Measurements from ENCODE around the gene SCGB1C1.

SCGB1C1 gene

DNA sequence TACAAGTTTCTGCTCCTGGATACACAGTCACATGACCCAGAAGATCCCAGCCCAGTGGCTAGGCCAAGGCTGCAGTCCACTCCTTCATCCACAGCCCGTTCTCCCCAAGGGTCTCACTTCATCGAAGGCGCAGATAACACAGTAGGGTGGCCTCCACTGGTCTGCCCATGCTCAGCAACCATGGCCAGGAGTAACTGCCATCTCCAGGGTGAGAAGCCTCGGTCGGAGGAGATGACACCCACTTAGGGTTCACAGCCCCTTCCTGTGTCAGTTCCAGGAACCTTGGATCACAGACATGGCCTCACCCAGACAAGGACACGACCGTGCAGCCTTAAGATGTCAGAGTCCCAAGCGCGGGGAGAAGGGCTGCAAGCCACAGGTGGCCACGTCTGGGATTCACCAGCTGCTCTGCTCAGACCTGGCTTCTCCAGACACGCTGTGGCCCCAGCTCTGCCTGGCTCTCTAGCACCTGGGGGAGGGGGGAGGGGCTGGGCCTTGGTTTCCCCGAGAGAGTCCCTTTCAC is 11.8 kb downstream of the SCGB1C1 start:
- Histone ChIP-seq H3K27ac (ENCODE audit: low read length) (no peak overlapping the region), H2AFZ (ENCODE audit: low read length) (no peak overlapping the region), H4K20me1 (ENCODE audit: insufficient read depth, low read length) (no peaks in the 10 kb centered on the region; the same call in 1 of the 2 replicates), H3K9me3 (replicated peaks; ENCODE audit: insufficient read depth, low read length) (no peaks in the 10 kb centered on the region), H3K4me3 (ENCODE audit: low read length) (no peak overlapping the region), H3K36me3 (replicated peaks; ENCODE audit: insufficient read depth, low read length) (no peaks in the 10 kb centered on the region; the same call in 1 of the 2 replicates), H3F3A (ENCODE audit: insufficient read depth, low read length) (peaks cover 10% of the 10 kb centered on the region), H3K4me1 (ENCODE audit: low read length) (peaks cover 10% of the 10 kb centered on the region), H3K4me2 (ENCODE audit: low read depth, low read length) (no peak overlapping the region), H3K27me3 (replicated peaks; ENCODE audit: insufficient read depth, low read length) (no peaks in the 10 kb centered on the region), H3K9me2 (replicated peaks; ENCODE audit: insufficient read depth, low read length) (no peaks in the 10 kb centered on the region), H3K9ac (ENCODE audit: low read length) (no peak overlapping the region), H3K79me2 (ENCODE audit: low read length) (peaks cover 40% of the 10 kb centered on the region)
- TF ChIP-seq, protein P1, sequence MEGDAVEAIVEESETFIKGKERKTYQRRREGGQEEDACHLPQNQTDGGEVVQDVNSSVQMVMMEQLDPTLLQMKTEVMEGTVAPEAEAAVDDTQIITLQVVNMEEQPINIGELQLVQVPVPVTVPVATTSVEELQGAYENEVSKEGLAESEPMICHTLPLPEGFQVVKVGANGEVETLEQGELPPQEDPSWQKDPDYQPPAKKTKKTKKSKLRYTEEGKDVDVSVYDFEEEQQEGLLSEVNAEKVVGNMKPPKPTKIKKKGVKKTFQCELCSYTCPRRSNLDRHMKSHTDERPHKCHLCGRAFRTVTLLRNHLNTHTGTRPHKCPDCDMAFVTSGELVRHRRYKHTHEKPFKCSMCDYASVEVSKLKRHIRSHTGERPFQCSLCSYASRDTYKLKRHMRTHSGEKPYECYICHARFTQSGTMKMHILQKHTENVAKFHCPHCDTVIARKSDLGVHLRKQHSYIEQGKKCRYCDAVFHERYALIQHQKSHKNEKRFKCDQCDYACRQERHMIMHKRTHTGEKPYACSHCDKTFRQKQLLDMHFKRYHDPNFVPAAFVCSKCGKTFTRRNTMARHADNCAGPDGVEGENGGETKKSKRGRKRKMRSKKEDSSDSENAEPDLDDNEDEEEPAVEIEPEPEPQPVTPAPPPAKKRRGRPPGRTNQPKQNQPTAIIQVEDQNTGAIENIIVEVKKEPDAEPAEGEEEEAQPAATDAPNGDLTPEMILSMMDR (IDR thresholded peaks at IDR 0.05; ENCODE audit: low read length): no peak
- DNase-seq: no peak

DNA sequence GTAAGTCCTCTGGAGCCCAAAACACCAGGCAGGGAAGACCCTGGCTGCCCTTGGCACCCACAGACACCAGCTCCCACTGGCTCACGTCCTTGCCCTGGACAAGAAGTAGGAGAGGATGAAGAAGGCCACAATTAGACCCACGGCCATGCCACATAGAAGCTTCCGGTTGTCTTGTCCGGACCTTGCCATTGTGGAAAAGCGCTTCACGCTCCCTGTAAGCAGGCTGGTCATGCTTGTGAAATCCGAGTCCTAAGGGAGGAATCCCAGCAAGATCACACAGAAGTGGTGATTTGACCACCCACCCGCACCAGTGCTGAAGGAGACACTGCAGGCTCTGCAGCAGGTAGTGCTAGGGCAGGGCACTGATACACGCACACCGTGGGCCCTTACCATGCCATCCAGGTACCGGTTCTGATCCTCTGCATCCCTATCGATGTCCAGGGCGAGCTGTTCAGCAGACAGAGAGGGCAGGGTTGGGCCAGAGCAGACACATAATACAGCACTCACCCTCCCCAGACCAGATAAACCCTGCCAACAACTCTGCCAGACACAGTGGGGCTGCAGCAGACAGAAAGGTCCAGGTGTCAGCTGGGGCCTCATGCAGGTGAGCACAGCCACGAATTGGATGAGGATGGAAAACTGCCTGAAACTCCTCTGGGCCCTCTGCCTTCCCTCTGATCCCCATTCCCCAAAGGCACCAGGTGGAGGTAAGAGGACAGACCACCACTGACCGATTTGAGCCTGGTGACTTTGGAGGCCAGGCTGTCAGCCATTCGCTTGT is 12.5 kb downstream of the SCGB1C1 start:
- peaks cover 48% of the 10 kb centered on the region for H3K79me2 ChIP-seq (ENCODE audit: low read length)
- H3K9me2 ChIP-seq (replicated peaks; ENCODE audit: insufficient read depth, low read length): no peaks in the 10 kb centered on the region
- H3K9me3 ChIP-seq (replicated peaks; ENCODE audit: insufficient read depth, low read length): no peaks in the 10 kb centered on the region
- H3K27ac ChIP-seq (ENCODE audit: low read length): no peak overlapping the region
- no peaks in the 10 kb centered on the region; the same call in 1 of the 2 replicates for H4K20me1 ChIP-seq (ENCODE audit: insufficient read depth, low read length)
- no peaks in the 10 kb centered on the region; the same call in 1 of the 2 replicates for H3K36me3 ChIP-seq (replicated peaks; ENCODE audit: insufficient read depth, low read length)
- no peak overlapping the region for H2AFZ ChIP-seq (ENCODE audit: low read length)
- H3K9ac ChIP-seq (ENCODE audit: low read length): no peak overlapping the region; the same call in 1 of the 2 replicates
- H3K4me3 ChIP-seq (ENCODE audit: low read length): no peak overlapping the region
- peaks cover 10% of the 10 kb centered on the region for H3F3A ChIP-seq (ENCODE audit: insufficient read depth, low read length)
- TF ChIP-seq EZH2phosphoT487 (IDR thresholded peaks at IDR 0.05; ENCODE audit: low read length) (no peak), EZH2 (optimal IDR thresholded peaks at IDR 0.05; ENCODE audit: low read depth, low read length) (no peak)
- TF ChIP-seq, protein P1 (IDR thresholded peaks at IDR 0.05; ENCODE audit: low read length): no peak
- peaks cover 16% of the 10 kb centered on the region for H3K4me1 ChIP-seq (ENCODE audit: low read length)
- no peaks in the 10 kb centered on the region for H3K27me3 ChIP-seq (replicated peaks; ENCODE audit: insufficient read depth, low read length)
- H3K4me2 ChIP-seq (ENCODE audit: low read depth, low read length): peak overlapping the region; percentile 72; the same call in 1 of the 2 replicates
- DNase-seq: no peak

DNA sequence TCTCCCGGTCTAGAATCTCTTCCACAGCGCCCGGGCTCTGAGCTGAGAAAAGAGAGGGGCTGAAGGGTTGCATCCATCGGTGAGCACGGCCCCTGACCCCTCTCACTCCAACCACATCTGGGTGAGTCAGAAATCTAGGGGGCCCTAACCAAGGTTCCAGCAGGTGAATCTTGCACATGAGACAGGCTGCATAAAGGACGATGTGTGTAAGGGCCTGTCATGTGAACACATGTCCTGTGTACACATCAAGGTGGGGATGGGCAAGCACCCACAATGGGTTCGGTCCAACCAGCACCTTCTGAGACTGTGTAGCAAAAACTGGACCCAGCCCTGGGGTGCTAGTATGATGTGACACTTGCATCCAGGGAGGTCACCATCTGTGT is 13.1 kb downstream of the SCGB1C1 start:
- peaks cover 10% of the 10 kb centered on the region for H3F3A ChIP-seq (ENCODE audit: insufficient read depth, low read length)
- no peaks in the 10 kb centered on the region for H3K9me3 ChIP-seq (replicated peaks; ENCODE audit: insufficient read depth, low read length)
- H3K27me3 ChIP-seq (replicated peaks; ENCODE audit: insufficient read depth, low read length): no peaks in the 10 kb centered on the region
- H3K36me3 ChIP-seq (replicated peaks; ENCODE audit: insufficient read depth, low read length): peaks cover 2% of the 10 kb centered on the region; the same call in 1 of the 2 replicates
- no peaks in the 10 kb centered on the region for H3K9me2 ChIP-seq (replicated peaks; ENCODE audit: insufficient read depth, low read length)
- no peak overlapping the region for H2AFZ ChIP-seq (ENCODE audit: low read length)
- peaks cover 54% of the 10 kb centered on the region for H3K79me2 ChIP-seq (ENCODE audit: low read length)
- peaks cover 16% of the 10 kb centered on the region for H3K4me1 ChIP-seq (ENCODE audit: low read length)
- H3K27ac ChIP-seq (ENCODE audit: low read length): no peak overlapping the region
- peak overlapping the region; percentile 97 for H3K4me3 ChIP-seq (ENCODE audit: low read length)
- H4K20me1 ChIP-seq (ENCODE audit: insufficient read depth, low read length): no peaks in the 10 kb centered on the region; the same call in 1 of the 2 replicates
- peak overlapping the region; percentile 98; the same call in 1 of the 2 replicates for H3K9ac ChIP-seq (ENCODE audit: low read length)
- no peak for DNase-seq
- TF ChIP-seq, protein P1 (IDR thresholded peaks at IDR 0.05; ENCODE audit: low read length): no peak
- no peak for TF ChIP-seq EZH2 (optimal IDR thresholded peaks at IDR 0.05; ENCODE audit: low read depth, low read length)
- no peak for TF ChIP-seq EZH2phosphoT487 (IDR thresholded peaks at IDR 0.05; ENCODE audit: low read length)
- peak overlapping the region; percentile 72 for H3K4me2 ChIP-seq (ENCODE audit: low read depth, low read length)

All from MM.1S (cell line).